Endothelial cell of umbilical vein (primary cell): Measurements from ENCODE around the gene LRRC27.

Experiments used
- EZH2 ChIP-seq: IDR thresholded peaks from 2 replicates; pipeline ENCODE4 v1.6.1; 2012; ENCODE audit warnings: borderline replicate concordance, low read depth, mild to moderate bottlenecking, moderate library complexity, low read length, inconsistent platforms; ENCODE audit not compliant: severe bottlenecking
- POLR2A ChIP-seq: IDR thresholded peaks from 2 replicates; pipeline ENCODE4 v1.6.1; 2012; ENCODE audit warnings: low read depth, mild to moderate bottlenecking, control low read depth, low read length
- TF ChIP-seq, protein P1 (sequence below), 2 donors: IDR thresholded peaks; 1 replicate in 1 of 2; 2 replicates in 1 of 2; pipeline ENCODE4 v1.5.1; 2011; ENCODE audit warnings: low read length in 2 of 2, mild to moderate bottlenecking in 2 of 2, moderate library complexity in 2 of 2, control low read depth in 1 of 2, inconsistent platforms in 1 of 2, low read depth in 1 of 2; ENCODE audit not compliant: insufficient read depth in 1 of 2; ENCODE audit errors: extremely low read depth in 1 of 2
- TF ChIP-seq, protein P2 (sequence below): IDR thresholded peaks from 2 replicates; pipeline ENCODE4 v1.6.1; 2011; ENCODE audit not compliant: insufficient read depth, insufficient read length

DNA sequence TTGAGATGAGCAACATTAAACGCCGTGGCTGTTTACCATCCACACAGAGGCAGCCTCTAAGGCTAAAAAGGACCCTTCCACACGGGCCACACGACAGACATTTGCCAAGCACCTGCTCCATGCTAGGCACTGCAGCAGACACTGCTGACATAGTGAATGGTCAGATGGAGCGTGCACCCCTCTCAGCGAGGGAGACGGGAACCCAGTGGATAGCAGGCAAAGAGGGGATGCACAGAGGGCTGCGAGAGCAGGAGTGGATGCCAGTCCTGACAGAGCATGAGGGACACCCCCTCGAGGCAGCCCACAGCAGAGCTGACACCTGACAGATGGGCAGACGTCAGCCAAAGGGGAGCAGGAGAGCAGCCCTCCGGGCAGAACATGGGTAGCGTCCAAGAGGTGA, 18.7 kb upstream of the LRRC27 start:
- TF ChIP-seq EZH2 (no peak), POLR2A (no peak)
- TF ChIP-seq, protein P1, sequence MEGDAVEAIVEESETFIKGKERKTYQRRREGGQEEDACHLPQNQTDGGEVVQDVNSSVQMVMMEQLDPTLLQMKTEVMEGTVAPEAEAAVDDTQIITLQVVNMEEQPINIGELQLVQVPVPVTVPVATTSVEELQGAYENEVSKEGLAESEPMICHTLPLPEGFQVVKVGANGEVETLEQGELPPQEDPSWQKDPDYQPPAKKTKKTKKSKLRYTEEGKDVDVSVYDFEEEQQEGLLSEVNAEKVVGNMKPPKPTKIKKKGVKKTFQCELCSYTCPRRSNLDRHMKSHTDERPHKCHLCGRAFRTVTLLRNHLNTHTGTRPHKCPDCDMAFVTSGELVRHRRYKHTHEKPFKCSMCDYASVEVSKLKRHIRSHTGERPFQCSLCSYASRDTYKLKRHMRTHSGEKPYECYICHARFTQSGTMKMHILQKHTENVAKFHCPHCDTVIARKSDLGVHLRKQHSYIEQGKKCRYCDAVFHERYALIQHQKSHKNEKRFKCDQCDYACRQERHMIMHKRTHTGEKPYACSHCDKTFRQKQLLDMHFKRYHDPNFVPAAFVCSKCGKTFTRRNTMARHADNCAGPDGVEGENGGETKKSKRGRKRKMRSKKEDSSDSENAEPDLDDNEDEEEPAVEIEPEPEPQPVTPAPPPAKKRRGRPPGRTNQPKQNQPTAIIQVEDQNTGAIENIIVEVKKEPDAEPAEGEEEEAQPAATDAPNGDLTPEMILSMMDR (IDR thresholded peaks at IDR 0.05; ENCODE audit: extremely low read depth in 1 of 2, insufficient read depth in 1 of 2, low read depth in 1 of 2, low read length in 2 of 2) = no peak
- TF ChIP-seq, protein P2, sequence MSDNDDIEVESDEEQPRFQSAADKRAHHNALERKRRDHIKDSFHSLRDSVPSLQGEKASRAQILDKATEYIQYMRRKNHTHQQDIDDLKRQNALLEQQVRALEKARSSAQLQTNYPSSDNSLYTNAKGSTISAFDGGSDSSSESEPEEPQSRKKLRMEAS = no peak
